K562 (cell line): ENCODE data around the gene IRF5. TPM values are rescaled to one million over a fixed set of nuclear protein-coding genes. Genes with fewer than 3 reads are reported as not detected.

Experiments
- CREB1 ChIP-seq, 2 experiments: sonication (generic) in 1 of 2; formaldehyde crosslinking in 1 of 2; IDR thresholded peaks; 2 replicates each; pipeline versions ENCODE4 v1.6.1 to v1.8.0; 2012 to 2022; ENCODE audit warnings: inconsistent platforms in 1 of 2, mild to moderate bottlenecking in 1 of 2, missing genetic modification reagents in 1 of 2, moderate library complexity in 1 of 2
- POLR3G ChIP-seq: IDR thresholded peaks from 2 replicates; pipeline ENCODE4 v1.6.1; 2011; ENCODE audit not compliant: insufficient read length, insufficient replicate concordance; ENCODE audit errors: extremely low read depth
- RB1 ChIP-seq: fragments of 450-650 bp; IDR thresholded peaks from 2 replicates; pipeline ENCODE4 v1.6.1; 2017; ENCODE audit warnings: low read depth, mild to moderate bottlenecking
- ZNF24 ChIP-seq: fragments of 450-650 bp; IDR thresholded peaks from 2 replicates; pipeline ENCODE4 v1.6.1; 2016
- ZNF589 ChIP-seq: fragments of 200-800 bp; sonication (Bioruptor generic); IDR thresholded peaks from 2 replicates; pipeline ENCODE4 v1.6.1; 2016; ENCODE audit warnings: low read depth, missing genetic modification characterization, missing compliant biosample characterization
- ZNF699 ChIP-seq: fragments of 250-450 bp; sonication (Bioruptor Pico); IDR thresholded peaks from 2 replicates; pipeline ENCODE4 v1.8.0; 2021; ENCODE audit warnings: mild to moderate bottlenecking, moderate library complexity; ENCODE audit not compliant: insufficient replicate concordance
- polyA plus RNA-seq, 8 experiments: library from polyadenylated mRNA; depleted of rRNA in 4 of 8; stranded (reverse) in 5 of 8; unstranded in 3 of 8; fragments of >200 nt; fragmentation: Nextera tagmentation in 2 of 8; fragmentation: Illumina TruSeq in 1 of 8; extraction: Ambion mirVana in 2 of 8; extraction: Trizol in 1 of 8; gene quantifications; 2 replicates each; pipeline versions ENCODE4 v1.2.1 to v1.2.3, GENCODE V29; 2011 to 2014; ENCODE audit warnings: inconsistent platforms in 1 of 8, missing spikeins in 1 of 8
- total RNA-seq, 7 experiments: library from RNA; depleted of rRNA in 6 of 7; stranded (reverse); fragments of >200 nt in 6 of 7; fragmentation: Illumina TruSeq in 2 of 7; extraction: Trizol in 2 of 7; gene quantifications; 2 replicates each; pipeline versions ENCODE4 v1.2.1 to v1.2.3, GENCODE V29; 2011 to 2021; ENCODE audit warnings: low replicate concordance in 1 of 7
- TF ChIP-seq, protein P1 (sequence below): fragments of 450-650 bp; formaldehyde crosslinking; IDR thresholded peaks from 2 replicates; pipeline ENCODE4 v1.4.0; 2020; ENCODE audit warnings: mild to moderate bottlenecking, mixed read lengths
- TF ChIP-seq, protein P2 (sequence below): IDR thresholded peaks from 2 replicates; pipeline ENCODE4 v1.6.1; 2014; ENCODE audit warnings: antibody characterized with exemption
- TF ChIP-seq, protein P3 (sequence below): IDR thresholded peaks from 2 replicates; pipeline ENCODE4 v1.6.1; 2011; ENCODE audit warnings: borderline replicate concordance, low read depth, mild to moderate bottlenecking, moderate library complexity, low read length; ENCODE audit not compliant: insufficient read depth, poor library complexity, severe bottlenecking
- TF ChIP-seq, protein P4 (sequence below): fragments of 450-650 bp; formaldehyde crosslinking; conservative IDR thresholded peaks from 2 replicates; pipeline ENCODE4 v1.4.0; 2022; ENCODE audit warnings: mild to moderate bottlenecking, missing genetic modification characterization
- TF ChIP-seq, protein P5 (sequence below): IDR thresholded peaks from 3 replicates; pipeline ENCODE4 v1.6.1; 2011; ENCODE audit warnings: borderline replicate concordance, mild to moderate bottlenecking, moderate library complexity; ENCODE audit not compliant: insufficient read length; ENCODE audit errors: extremely low read depth
- TF ChIP-seq, protein P6 (sequence below), 2 experiments: fragments of 450-650 bp in 1 of 2; sonication (generic) in 1 of 2; formaldehyde crosslinking in 1 of 2; IDR thresholded peaks in 1 of 2; conservative IDR thresholded peaks in 1 of 2; 2 replicates each; pipeline versions ENCODE4 v1.6.1 to v1.8.1; 2016 to 2023; ENCODE audit warnings: mild to moderate bottlenecking in 2 of 2, moderate library complexity in 2 of 2, inconsistent platforms in 1 of 2, missing genetic modification reagents in 1 of 2

Gene IRF5
- total and polyA plus RNA-seq, 9 of the 15 experiments (the other 6 are each of a cell fraction or from before 2014, with no cell fraction given) = 0.04 TPM; not detected in 8

DNA sequence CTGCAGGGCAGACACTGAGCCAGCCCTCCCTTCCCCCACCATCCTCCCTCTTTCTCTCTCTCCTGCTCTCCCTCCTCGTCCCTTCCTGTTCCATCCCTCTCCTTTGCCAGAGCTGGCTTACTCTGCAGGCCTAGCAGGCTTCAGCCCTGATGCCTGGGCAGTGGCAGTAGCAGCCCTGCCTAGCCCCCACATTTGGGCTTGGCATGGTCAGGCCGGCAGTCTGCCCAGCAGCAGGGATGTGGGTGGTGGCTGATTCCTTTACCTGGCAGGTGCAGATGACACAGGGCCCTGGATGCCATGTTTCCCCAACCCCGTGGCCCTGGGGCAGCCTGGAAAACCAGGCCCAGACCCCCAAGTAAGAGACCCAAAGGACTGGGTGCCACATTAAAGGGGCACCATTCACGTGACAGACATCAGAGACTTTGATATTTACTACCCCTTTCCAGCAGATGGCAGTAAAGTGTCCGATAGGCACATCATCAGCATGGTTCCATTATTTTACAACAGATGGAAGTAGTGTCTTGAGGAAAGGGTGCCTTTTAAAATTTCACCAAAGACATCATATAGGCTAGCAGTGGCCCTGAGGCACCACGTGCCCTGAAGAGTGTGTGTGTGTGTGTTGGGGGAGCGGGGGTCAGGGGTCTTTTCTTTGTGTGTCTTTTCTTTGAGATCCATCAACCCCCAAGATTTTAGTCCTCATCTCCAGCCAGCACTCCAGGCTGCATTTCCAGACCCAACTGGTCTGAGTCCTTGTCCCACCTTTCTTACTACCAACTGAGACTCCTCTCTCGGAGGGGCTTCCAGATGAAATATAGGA lies 33.1 kb upstream of the IRF5 start (continued):
- TF ChIP-seq, protein P1, sequence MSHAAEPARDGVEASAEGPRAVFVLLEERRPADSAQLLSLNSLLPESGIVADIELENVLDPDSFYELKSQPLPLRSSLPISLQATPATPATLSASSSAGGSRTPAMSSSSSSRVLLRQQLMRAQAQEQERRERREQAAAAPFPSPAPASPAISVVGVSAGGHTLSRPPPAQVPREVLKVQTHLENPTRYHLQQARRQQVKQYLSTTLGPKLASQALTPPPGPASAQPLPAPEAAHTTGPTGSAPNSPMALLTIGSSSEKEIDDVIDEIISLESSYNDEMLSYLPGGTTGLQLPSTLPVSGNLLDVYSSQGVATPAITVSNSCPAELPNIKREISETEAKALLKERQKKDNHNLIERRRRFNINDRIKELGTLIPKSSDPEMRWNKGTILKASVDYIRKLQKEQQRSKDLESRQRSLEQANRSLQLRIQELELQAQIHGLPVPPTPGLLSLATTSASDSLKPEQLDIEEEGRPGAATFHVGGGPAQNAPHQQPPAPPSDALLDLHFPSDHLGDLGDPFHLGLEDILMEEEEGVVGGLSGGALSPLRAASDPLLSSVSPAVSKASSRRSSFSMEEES (CRISPR knock-in tag) = peak; percentile 25; the same call in 1 of the 2 replicates
- TF ChIP-seq, protein P2, sequence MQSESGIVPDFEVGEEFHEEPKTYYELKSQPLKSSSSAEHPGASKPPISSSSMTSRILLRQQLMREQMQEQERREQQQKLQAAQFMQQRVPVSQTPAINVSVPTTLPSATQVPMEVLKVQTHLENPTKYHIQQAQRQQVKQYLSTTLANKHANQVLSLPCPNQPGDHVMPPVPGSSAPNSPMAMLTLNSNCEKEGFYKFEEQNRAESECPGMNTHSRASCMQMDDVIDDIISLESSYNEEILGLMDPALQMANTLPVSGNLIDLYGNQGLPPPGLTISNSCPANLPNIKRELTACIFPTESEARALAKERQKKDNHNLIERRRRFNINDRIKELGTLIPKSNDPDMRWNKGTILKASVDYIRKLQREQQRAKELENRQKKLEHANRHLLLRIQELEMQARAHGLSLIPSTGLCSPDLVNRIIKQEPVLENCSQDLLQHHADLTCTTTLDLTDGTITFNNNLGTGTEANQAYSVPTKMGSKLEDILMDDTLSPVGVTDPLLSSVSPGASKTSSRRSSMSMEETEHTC = peak; percentile 65; the same call in 1 of the 2 replicates
- TF ChIP-seq, protein P3, sequence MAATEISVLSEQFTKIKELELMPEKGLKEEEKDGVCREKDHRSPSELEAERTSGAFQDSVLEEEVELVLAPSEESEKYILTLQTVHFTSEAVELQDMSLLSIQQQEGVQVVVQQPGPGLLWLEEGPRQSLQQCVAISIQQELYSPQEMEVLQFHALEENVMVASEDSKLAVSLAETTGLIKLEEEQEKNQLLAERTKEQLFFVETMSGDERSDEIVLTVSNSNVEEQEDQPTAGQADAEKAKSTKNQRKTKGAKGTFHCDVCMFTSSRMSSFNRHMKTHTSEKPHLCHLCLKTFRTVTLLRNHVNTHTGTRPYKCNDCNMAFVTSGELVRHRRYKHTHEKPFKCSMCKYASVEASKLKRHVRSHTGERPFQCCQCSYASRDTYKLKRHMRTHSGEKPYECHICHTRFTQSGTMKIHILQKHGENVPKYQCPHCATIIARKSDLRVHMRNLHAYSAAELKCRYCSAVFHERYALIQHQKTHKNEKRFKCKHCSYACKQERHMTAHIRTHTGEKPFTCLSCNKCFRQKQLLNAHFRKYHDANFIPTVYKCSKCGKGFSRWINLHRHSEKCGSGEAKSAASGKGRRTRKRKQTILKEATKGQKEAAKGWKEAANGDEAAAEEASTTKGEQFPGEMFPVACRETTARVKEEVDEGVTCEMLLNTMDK = peak; percentile 46
- TF ChIP-seq, protein P4, sequence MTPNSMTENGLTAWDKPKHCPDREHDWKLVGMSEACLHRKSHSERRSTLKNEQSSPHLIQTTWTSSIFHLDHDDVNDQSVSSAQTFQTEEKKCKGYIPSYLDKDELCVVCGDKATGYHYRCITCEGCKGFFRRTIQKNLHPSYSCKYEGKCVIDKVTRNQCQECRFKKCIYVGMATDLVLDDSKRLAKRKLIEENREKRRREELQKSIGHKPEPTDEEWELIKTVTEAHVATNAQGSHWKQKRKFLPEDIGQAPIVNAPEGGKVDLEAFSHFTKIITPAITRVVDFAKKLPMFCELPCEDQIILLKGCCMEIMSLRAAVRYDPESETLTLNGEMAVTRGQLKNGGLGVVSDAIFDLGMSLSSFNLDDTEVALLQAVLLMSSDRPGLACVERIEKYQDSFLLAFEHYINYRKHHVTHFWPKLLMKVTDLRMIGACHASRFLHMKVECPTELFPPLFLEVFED (CRISPR knock-in tag) = 0 out of 2 replicates have a peak, but pooled peaks have one; percentile 9
- TF ChIP-seq, protein P5, sequence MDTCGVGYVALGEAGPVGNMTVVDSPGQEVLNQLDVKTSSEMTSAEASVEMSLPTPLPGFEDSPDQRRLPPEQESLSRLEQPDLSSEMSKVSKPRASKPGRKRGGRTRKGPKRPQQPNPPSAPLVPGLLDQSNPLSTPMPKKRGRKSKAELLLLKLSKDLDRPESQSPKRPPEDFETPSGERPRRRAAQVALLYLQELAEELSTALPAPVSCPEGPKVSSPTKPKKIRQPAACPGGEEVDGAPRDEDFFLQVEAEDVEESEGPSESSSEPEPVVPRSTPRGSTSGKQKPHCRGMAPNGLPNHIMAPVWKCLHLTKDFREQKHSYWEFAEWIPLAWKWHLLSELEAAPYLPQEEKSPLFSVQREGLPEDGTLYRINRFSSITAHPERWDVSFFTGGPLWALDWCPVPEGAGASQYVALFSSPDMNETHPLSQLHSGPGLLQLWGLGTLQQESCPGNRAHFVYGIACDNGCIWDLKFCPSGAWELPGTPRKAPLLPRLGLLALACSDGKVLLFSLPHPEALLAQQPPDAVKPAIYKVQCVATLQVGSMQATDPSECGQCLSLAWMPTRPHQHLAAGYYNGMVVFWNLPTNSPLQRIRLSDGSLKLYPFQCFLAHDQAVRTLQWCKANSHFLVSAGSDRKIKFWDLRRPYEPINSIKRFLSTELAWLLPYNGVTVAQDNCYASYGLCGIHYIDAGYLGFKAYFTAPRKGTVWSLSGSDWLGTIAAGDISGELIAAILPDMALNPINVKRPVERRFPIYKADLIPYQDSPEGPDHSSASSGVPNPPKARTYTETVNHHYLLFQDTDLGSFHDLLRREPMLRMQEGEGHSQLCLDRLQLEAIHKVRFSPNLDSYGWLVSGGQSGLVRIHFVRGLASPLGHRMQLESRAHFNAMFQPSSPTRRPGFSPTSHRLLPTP = no peak
- TF ChIP-seq ZNF699 (CRISPR knock-in tag) (no peak), ZNF24 (no peak), CREB1 (IDR thresholded peaks at IDR 0.05) (no peak), CREB1 (CRISPR knock-in tag; IDR thresholded peaks at IDR 0.05) (peak; percentile 40; the same call in 1 of the 2 replicates), RB1 (peak; percentile 56; the same call in 1 of the 2 replicates), POLR3G (no peak), ZNF589 (peak; percentile 51)
- TF ChIP-seq, protein P6, sequence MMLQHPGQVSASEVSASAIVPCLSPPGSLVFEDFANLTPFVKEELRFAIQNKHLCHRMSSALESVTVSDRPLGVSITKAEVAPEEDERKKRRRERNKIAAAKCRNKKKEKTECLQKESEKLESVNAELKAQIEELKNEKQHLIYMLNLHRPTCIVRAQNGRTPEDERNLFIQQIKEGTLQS (IDR thresholded peaks at IDR 0.05) = no peak
- TF ChIP-seq, protein P6 (CRISPR knock-in tag; conservative IDR thresholded peaks at IDR 0.05) = peak; percentile 61; the same call in 1 of the 2 replicates
